ENCODE data around the gene CALM1. TPM values are rescaled to one million over a fixed set of nuclear protein-coding genes. Genes with fewer than 3 reads are reported as not detected.

Gene CALM1
- total RNA-seq, 1 donor from 2014 or later: 260 TPM

DNA sequence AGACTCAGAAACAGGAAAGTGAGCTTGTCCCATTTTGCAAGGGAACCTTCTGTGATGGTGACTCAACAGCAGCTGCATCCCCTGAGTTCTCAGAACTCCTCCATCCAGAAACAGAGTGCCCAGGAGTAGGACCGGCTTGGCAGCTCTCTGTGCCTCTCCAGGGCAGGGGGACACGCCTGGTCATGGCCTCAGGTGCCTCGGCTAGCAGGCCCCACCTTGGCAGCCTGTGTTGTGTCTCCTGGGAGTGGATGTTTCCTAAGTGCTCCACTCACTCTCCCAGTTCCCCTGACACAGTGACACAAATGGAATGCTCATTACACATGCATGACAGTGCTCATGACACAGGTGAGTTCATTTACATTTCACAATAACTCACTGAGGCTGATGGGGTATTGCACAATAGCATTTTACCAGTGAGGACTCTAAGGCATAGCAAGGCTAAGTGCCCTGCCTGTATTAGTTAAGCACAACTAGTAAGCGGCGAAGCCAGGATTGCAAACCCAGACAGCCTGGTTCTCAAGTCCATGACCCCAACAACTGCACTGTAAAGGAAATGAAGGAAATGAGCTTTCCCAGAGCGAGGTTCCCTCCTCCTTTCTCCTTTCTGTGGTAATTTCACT, 47.4 kb downstream of the CALM1 start:
- peak overlapping the region; percentile 56 for H3K27ac ChIP-seq
- TF ChIP-seq CTCF (IDR thresholded peaks at IDR 0.05) (no peak), POLR2AphosphoS5 (IDR thresholded peaks at IDR 0.05; ENCODE audit: insufficient read depth in 1 of 2, low read depth in 1 of 2) (peak; percentile 71 to 82), POLR2A (IDR thresholded peaks at IDR 0.05) (no peak)
- no peaks in the 10 kb centered on the region for H3K36me3 ChIP-seq
- H3K4me1 ChIP-seq: peaks cover 25% of the 10 kb centered on the region
- no peaks in the 10 kb centered on the region for H3K9me3 ChIP-seq
- intact Hi-C loops (cut with DNase I): no loop called here
- DNase-seq (ENCODE audit: extremely low spot score in 2 of 2): peak in 1 of 2 donors; percentile 96
- H3K4me3 ChIP-seq: no peak overlapping the region
- no peaks in the 10 kb centered on the region for H3K27me3 ChIP-seq

DNA sequence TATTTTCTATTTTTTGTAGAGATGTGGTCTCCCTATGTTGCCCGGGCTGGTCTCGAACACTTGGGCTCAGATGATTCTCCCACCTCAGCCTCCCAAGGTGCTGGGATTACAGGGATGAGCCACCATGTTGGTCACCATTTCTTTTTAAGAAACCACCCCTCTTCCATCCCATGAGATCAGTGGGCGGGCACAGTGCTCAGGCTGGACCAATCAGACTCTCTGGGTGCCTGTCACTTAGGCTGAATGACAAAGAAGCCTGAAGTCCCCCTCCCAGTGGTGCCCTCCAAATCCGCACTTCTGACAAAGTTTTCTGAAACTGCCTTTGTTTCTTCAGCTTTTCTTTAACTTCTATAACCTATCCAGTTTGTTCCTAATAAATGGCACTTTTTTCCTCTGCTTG, 48.2 kb downstream of the CALM1 start:
- Histone ChIP-seq H3K9me3 (no peaks in the 10 kb centered on the region), H3K36me3 (no peaks in the 10 kb centered on the region)
- intact Hi-C loops (cut with DNase I): no loop called here

GRCh38 chr14:90446405-90446804, 49.6 kb downstream of the CALM1 start:
- TF ChIP-seq CTCF (IDR thresholded peaks at IDR 0.05): no peak
- Histone ChIP-seq H3K27ac (no peak overlapping the region), H3K9me3 (no peaks in the 10 kb centered on the region), H3K4me1 (peaks cover 12% of the 10 kb centered on the region), H3K27me3 (no peaks in the 10 kb centered on the region), H3K4me3 (no peak overlapping the region), H3K36me3 (no peaks in the 10 kb centered on the region)
- intact Hi-C loops (cut with DNase I): no loop called here
- DNase-seq (ENCODE audit: extremely low spot score in 2 of 2): no peak

More for the DNA sequence above, 48.2 kb downstream of the CALM1 start:
- Histone ChIP-seq H3K4me1 (peaks cover 19% of the 10 kb centered on the region), H3K27me3 (no peaks in the 10 kb centered on the region), H3K27ac (peak overlapping the region; percentile 56), H3K4me3 (no peak overlapping the region)
- DNase-seq (ENCODE audit: extremely low spot score in 2 of 2): no peak
- TF ChIP-seq CTCF (IDR thresholded peaks at IDR 0.05): no peak

- Histone ChIP-seq H3K27me3 (no peaks in the 10 kb centered on the region), H3K27ac (no peak overlapping the region), H3K36me3 (no peaks in the 10 kb centered on the region), H3K4me3 (no peak overlapping the region), H3K4me1 (peaks cover 9% of the 10 kb centered on the region), H3K9me3 (no peaks in the 10 kb centered on the region)
- intact Hi-C loops (cut with DNase I): no loop called here
- DNase-seq (ENCODE audit: extremely low spot score in 2 of 2): no peak
- no peak for TF ChIP-seq POLR2AphosphoS5 (IDR thresholded peaks at IDR 0.05; ENCODE audit: insufficient read depth in 1 of 2, low read depth in 1 of 2)
- TF ChIP-seq POLR2A (IDR thresholded peaks at IDR 0.05): no peak
- TF ChIP-seq CTCF (IDR thresholded peaks at IDR 0.05): no peak
Observed at GRCh38 chr14:90447720-90448497, 51.1 kb downstream of the CALM1 start.

GRCh38 chr14:90449411-90449810, 52.6 kb downstream of the CALM1 start:
- intact Hi-C loops (cut with DNase I): no loop called here
- no peaks in the 10 kb centered on the region for H3K9me3 ChIP-seq
- no peak overlapping the region for H3K4me3 ChIP-seq
- no peaks in the 10 kb centered on the region for H3K27me3 ChIP-seq
- no peaks in the 10 kb centered on the region for H3K4me1 ChIP-seq
- H3K36me3 ChIP-seq: no peaks in the 10 kb centered on the region
- no peak for DNase-seq (ENCODE audit: extremely low spot score in 2 of 2)
- no peak overlapping the region for H3K27ac ChIP-seq
- TF ChIP-seq POLR2AphosphoS5 (IDR thresholded peaks at IDR 0.05; ENCODE audit: insufficient read depth in 1 of 2, low read depth in 1 of 2) (no peak), CTCF (IDR thresholded peaks at IDR 0.05) (no peak), POLR2A (IDR thresholded peaks at IDR 0.05) (no peak)
